ENCODE results near the gene AAR2. TPM values are rescaled to one million over a fixed set of nuclear protein-coding genes. Genes with fewer than 3 reads are reported as not detected.

AAR2 gene
- total RNA-seq, 1 experiment from 2014 or later = 60.0 TPM

DNA sequence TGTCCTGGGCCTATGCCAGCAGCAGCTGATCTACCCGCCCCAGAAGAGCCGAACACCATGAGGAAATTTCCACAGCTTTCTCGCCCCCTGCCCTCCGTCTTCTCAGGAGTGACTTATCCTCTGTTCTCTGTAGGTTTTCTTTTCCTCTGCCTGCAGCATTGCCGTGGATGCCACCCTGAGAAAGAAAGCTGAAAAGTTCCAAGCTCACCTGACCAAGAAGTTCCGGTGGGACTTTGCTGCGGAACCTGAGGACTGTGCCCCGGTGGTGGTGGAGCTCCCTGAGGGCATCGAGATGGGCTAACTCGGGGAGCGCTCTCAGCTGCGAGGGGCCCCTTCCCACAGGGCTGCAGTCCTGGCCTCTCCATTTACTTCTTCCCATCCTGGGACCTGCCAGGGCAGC, 19.2 kb downstream of the AAR2 start:
- Mint-ChIP-seq H3K4me1 (ENCODE audit: low read depth, unreplicated experiment) (no peaks in the 10 kb centered on the region), H3K9me3 (ENCODE audit: unreplicated experiment) (no peaks in the 10 kb centered on the region), H3K36me3 (ENCODE audit: insufficient read depth, unreplicated experiment) (peaks cover 33% of the 10 kb centered on the region), H3K4me3 (ENCODE audit: unreplicated experiment) (no peak overlapping the region), H3K27ac (ENCODE audit: unreplicated experiment) (no peak overlapping the region), H3K27me3 (ENCODE audit: insufficient read depth, unreplicated experiment) (no peaks in the 10 kb centered on the region)
- no peaks in the 10 kb centered on the region for H3K27me3 ChIP-seq (replicated peaks; ENCODE audit: control insufficient read depth, insufficient read depth, low read length)
- no peak overlapping the region for H3K4me3 ChIP-seq (ENCODE audit: low read depth, low read length)
- TF ChIP-seq, protein P1, sequence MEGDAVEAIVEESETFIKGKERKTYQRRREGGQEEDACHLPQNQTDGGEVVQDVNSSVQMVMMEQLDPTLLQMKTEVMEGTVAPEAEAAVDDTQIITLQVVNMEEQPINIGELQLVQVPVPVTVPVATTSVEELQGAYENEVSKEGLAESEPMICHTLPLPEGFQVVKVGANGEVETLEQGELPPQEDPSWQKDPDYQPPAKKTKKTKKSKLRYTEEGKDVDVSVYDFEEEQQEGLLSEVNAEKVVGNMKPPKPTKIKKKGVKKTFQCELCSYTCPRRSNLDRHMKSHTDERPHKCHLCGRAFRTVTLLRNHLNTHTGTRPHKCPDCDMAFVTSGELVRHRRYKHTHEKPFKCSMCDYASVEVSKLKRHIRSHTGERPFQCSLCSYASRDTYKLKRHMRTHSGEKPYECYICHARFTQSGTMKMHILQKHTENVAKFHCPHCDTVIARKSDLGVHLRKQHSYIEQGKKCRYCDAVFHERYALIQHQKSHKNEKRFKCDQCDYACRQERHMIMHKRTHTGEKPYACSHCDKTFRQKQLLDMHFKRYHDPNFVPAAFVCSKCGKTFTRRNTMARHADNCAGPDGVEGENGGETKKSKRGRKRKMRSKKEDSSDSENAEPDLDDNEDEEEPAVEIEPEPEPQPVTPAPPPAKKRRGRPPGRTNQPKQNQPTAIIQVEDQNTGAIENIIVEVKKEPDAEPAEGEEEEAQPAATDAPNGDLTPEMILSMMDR (IDR thresholded peaks at IDR 0.05; ENCODE audit: insufficient read depth in 1 of 2, low read depth in 1 of 2, low read length in 1 of 2, severe bottlenecking in 1 of 2, unreplicated experiment in 1 of 2) = no peak
- intact Hi-C loops (cut with micrococcal nuclease; ENCODE audit: unreplicated experiment) = no loop called here
- peaks cover 2% of the 10 kb centered on the region; the same call in 1 of the 2 replicates for H3K36me3 ChIP-seq (ENCODE audit: control insufficient read depth, insufficient read depth, low read length)
- BruUV-seq (replicated peaks) = no TSS peak
- ChIA-PET POLR2A (no interaction called here), CTCF (interaction anchor here (1.1 kb wide), 1 partner anchor 53 kb away, joined by 4 read pairs; no protein-coding TSS in a partner anchor)
- no peaks in the 10 kb centered on the region for H3K4me1 ChIP-seq
- no peaks in the 10 kb centered on the region for H3K9me3 ChIP-seq
- DNase-seq = no peak

DNA sequence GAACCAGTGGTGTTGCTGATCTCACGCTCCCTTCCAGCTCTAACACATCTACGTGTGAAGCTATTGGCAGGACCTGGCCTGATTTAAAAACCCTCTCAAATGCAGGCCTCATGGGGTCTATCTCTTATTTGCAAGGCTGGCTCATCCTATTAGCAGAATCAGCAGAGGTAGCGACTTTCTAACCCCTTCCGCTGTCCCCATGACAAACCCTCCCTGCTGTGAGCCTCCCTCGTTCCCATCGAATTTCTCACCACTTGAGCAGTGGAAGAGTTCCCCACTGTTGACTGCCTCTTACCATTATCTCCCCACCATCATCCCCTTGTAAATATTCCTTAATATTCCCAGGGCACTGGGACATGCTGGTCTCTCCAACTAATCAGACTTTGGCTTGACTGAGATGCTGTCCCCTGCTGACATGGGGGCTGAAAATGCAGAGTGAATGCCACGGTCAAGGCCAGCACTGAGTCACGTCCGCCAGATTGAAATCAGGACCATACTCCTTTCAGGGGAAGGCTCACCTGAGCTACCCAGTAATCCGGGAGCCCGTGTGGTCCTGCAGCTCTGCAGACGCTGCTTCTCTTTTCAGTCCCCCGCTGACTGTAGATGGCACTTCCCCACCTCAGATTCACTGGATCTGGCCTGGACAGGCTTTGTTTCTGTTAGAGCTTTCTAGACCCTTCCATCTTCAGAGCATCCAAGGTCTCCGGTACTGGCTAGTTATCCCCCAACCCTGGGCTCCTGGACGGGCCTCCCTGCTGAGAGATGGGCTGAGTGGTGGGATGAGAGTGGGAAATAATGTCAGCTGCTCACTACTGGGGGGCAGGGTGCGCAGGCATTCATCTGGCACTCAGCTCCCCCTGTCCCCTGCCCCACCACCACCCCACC, 23.1 kb downstream of the AAR2 start:
- no peaks in the 10 kb centered on the region for H3K9me3 ChIP-seq
- Mint-ChIP-seq H3K27me3 (ENCODE audit: insufficient read depth, unreplicated experiment) (peaks cover 2% of the 10 kb centered on the region), H3K4me3 (ENCODE audit: unreplicated experiment) (no peak overlapping the region), H3K36me3 (ENCODE audit: insufficient read depth, unreplicated experiment) (peaks cover 18% of the 10 kb centered on the region), H3K4me1 (ENCODE audit: low read depth, unreplicated experiment) (no peaks in the 10 kb centered on the region), H3K9me3 (ENCODE audit: unreplicated experiment) (no peaks in the 10 kb centered on the region), H3K27ac (ENCODE audit: unreplicated experiment) (no peak overlapping the region)
- peaks cover 2% of the 10 kb centered on the region; the same call in 1 of the 2 replicates for H3K36me3 ChIP-seq (ENCODE audit: control insufficient read depth, insufficient read depth, low read length)
- DNase-seq = peak in 1 of 2 experiments; percentile 37
- H3K4me3 ChIP-seq (ENCODE audit: low read depth, low read length) = no peak overlapping the region
- no peaks in the 10 kb centered on the region for H3K4me1 ChIP-seq
- TF ChIP-seq, protein P1 (IDR thresholded peaks at IDR 0.05; ENCODE audit: insufficient read depth in 1 of 2, low read depth in 1 of 2, low read length in 1 of 2, severe bottlenecking in 1 of 2, unreplicated experiment in 1 of 2) = no peak
- no peaks in the 10 kb centered on the region for H3K27me3 ChIP-seq (replicated peaks; ENCODE audit: control insufficient read depth, insufficient read depth, low read length)
- no TSS peak for BruUV-seq (replicated peaks)
- intact Hi-C loops (cut with micrococcal nuclease; ENCODE audit: unreplicated experiment) = no loop called here
- POLR2A ChIA-PET = no interaction called here
- CTCF ChIA-PET = interaction anchor here (0.5 to 1.5 kb wide), 4 partner anchors 57 to 205 kb away, joined by 3 to 6 read pairs (median 4); no protein-coding TSS in a partner anchor

DNA sequence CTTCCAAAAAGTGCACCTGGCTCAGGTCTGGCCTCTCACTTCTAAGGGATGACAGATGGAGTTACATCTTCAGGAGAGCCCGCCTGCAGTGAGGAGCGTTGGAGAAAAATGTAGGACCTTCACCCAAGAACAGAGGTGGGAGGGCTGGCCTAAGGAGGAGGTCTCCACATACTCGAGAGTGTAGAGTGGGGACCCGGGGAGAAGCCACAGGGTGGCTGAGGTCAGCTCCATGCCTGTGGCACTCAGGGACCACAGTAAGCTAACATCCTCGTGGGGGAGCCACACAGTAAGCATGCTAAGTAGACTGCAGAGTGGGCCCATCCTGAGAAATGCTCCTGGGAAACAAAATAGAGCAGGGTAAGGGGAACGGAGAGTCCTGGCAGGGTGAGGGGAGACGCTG, 24.0 kb downstream of the AAR2 start:
- no TSS peak for BruUV-seq (replicated peaks)
- H3K36me3 ChIP-seq (ENCODE audit: control insufficient read depth, insufficient read depth, low read length) = peaks cover 2% of the 10 kb centered on the region; the same call in 1 of the 2 replicates
- Mint-ChIP-seq H3K9me3 (ENCODE audit: unreplicated experiment) (no peaks in the 10 kb centered on the region), H3K4me3 (ENCODE audit: unreplicated experiment) (no peak overlapping the region), H3K36me3 (ENCODE audit: insufficient read depth, unreplicated experiment) (peaks cover 12% of the 10 kb centered on the region), H3K27ac (ENCODE audit: unreplicated experiment) (no peak overlapping the region), H3K4me1 (ENCODE audit: low read depth, unreplicated experiment) (no peaks in the 10 kb centered on the region), H3K27me3 (ENCODE audit: insufficient read depth, unreplicated experiment) (peaks cover 2% of the 10 kb centered on the region)
- no peaks in the 10 kb centered on the region for H3K4me1 ChIP-seq
- intact Hi-C loops (cut with micrococcal nuclease; ENCODE audit: unreplicated experiment) = no loop called here
- no peaks in the 10 kb centered on the region for H3K9me3 ChIP-seq
- peak in 1 of 2 experiments; percentile 47 for DNase-seq
- H3K4me3 ChIP-seq (ENCODE audit: low read depth, low read length) = no peak overlapping the region
- CTCF ChIA-PET = interaction anchor here (0.7 to 1.6 kb wide), 3 partner anchors 58 to 179 kb away, joined by 4 to 6 read pairs (median 5); no protein-coding TSS in a partner anchor
- TF ChIP-seq, protein P1 (IDR thresholded peaks at IDR 0.05; ENCODE audit: insufficient read depth in 1 of 2, low read depth in 1 of 2, low read length in 1 of 2, severe bottlenecking in 1 of 2, unreplicated experiment in 1 of 2) = no peak
- no peaks in the 10 kb centered on the region for H3K27me3 ChIP-seq (replicated peaks; ENCODE audit: control insufficient read depth, insufficient read depth, low read length)
- POLR2A ChIA-PET = interaction anchor here (0.6 kb wide), 1 partner anchor 13 kb away, joined by 8 read pairs; no protein-coding TSS in a partner anchor
